NCI-H1694 treated with DMSO at 0.1 percent for 48 hours (cell line): ENCODE measurements around the gene MRPS5.
"Not testable (repeated sequence)": the region's sequence is repeated elsewhere in the genome, so short reads cannot be mapped to it uniquely, and the experiment has no call there.

Source experiments
- DNase-seq: peaks from one replicate; lab custom pipeline; 2025; lab: John Stamatoyannopoulos, UW

The MRPS5 gene

DNA sequence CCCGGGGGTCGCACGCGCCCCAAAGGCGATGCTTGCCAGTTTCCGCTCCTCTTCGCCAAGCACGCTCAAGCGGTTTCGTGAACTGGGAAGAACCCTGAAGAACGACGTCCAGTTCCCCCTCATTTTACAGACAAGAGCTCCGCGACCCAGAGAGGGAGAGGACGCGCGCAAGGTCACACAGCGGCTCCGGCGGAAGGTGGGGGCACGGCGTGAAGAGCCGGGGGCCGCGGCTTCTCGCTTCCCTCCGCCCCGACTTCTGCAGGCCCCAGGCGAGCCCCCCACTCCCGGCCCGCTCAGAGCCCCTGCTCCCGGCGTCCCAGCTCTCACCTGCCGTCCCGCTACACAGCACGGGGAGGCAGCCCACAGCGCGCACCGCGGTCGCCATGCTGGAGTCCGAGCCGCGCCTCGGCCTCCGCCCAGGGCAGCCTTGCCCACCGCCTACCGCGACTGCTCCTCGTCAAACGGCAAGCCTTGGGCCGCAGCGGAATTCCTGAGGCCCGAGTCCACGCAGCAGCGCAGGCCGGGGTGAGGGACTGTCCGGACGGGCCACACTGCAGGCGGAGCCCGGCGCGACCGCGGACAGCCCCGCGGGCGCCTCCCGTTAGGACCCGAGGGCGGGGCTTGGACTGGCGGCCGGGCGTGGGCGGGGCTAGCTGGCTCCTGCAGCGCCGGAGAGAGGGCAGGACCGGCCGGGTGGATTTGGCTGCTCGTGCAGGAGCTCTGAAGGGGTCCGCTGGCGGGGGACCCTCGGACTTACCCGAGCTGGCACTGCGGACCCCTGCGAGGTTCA, at the start of gene MRPS5:
TSS of gene MRPS5 (minus strand) at position 402 of the 790 bp plus-strand sequence. CDS start at position 385, 17 bp downstream.
- peak; percentile 55 for DNase-seq

DNA sequence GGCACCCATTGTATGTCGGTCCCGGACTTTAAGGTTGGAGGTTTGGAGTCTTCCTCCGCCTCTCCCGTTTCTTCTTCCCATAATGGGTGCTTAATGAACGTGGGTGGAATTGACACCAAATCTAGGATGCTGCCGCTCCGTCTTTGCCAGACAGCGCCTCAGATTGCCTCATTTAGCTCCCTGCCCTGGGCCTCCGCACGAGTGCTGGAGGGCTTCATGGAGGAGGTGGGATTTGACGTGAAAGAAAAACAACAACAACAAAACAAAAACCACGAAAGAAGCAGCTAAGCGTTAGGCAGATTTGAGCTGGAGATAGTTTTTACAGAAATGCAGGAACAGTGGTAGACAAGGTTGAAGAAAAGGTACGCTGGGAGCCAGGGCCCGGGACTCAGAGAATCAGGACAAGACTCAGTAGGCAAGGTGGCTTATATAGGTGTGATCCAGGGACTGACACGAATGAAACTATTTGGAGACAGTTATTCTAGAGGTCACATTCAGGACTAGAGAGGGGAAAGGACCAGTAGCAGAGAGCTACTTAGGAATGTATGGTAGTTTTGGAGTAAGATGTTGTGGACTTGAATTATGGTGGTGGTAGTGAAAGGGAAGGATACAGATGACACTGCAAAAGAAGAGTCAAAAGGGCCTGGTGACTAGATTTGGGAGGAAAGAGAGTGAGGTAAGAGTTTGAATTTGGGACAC, 44.6 kb upstream of the MRPS5 start:
- DNase-seq: no peak

DNA sequence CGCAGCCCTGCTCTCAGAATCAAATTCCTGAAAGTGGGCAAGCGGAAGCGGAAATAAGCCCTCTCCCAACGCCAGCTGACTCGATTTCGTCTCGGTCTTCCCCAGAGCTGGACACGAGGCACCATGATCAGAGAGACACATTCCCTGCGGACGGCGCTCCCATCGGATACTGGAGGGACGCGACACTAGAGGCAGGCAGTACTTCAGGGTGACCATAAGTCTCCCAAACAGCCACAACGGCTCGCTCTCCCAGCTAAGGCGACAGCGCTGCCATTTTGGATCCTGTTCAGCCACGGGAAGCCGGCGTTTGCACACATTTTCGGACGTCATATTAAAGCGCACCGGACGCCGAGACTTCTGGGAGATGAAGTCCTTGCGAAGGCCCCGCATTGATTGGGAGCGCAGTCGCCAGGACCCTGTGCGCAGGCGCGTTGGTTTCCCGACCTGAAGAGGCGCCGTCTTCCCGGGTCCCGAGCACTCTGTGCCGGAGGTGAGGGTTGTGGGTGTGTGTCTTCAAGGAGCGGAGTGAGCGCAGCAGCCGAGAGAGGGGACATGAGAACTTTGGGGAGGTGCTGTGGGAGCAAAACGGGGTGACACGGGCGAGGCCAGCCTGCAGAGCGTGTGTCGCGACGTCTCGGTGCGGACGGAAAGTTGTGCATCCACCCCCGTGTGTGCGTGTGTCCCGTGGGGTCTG, 43.9 kb upstream of the MRPS5 start, which contains the start of gene ZNF2:
TSS of gene ZNF2 (plus strand) at position 439 of the 694 bp plus-strand sequence. CDS start 10,418 bp downstream, outside the sequence.
- DNase-seq: peak; percentile 97

DNA sequence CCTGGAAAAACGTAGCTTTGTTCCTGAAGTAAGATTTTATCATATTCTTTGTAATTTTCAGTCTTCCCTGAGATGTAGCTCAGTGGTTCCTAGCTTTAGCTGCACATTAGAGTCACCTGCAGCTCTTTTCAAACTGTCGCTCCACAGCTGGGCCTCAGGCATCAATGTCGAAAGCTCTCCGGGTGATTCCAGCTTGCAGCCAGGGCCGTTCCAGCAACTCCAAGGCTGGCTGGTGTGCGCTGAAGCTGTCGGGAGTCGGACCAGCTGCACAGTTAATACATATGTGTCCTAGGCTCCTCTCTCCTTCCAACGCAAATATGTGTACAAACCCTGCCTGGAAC, 43.4 kb upstream of the MRPS5 start:
- no peak for DNase-seq

DNA sequence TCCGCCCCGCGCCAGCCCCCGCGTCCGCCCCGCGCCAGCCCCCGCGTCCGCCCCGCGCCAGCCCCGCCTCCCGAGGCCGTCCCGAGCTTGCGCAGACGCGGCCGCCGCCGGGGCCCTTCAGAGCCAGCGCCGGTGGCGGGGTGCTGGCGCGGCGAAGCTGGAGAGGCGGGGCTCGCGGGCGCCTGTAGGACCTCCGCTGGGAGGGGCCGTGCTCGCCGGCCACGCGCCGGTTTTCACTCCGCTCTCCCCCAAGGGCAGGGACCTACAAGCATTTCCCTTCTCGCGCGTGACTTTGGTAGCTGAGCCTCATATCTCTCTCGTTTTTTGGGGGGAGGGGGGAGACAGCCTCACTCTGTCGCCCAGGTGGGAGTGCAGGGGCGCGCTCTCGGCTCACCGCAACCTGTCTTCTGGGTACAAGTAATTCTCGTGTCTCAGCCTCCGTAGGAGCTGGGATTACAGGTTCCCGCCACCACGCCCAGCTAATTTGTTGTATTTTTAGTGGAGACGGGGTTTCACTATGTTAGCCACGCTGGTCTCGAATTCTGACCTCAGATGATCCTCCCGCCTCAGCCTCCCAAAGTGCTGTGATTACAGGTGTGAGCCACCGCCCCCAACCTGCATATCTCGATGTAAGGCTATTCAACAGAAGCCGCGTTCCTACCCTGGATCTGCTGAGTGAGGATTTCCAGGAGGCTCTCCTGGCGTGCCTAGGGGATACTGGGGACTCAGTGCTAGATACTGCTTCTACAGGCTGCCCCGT, 38.3 kb upstream of the MRPS5 start, which contains the start of gene ZNF514:
TSS of gene ZNF514 (minus strand) at position 159 of the 760 bp plus-strand sequence. CDS start 6,595 bp downstream, outside the sequence.
- peak; percentile 18 for DNase-seq

DNA sequence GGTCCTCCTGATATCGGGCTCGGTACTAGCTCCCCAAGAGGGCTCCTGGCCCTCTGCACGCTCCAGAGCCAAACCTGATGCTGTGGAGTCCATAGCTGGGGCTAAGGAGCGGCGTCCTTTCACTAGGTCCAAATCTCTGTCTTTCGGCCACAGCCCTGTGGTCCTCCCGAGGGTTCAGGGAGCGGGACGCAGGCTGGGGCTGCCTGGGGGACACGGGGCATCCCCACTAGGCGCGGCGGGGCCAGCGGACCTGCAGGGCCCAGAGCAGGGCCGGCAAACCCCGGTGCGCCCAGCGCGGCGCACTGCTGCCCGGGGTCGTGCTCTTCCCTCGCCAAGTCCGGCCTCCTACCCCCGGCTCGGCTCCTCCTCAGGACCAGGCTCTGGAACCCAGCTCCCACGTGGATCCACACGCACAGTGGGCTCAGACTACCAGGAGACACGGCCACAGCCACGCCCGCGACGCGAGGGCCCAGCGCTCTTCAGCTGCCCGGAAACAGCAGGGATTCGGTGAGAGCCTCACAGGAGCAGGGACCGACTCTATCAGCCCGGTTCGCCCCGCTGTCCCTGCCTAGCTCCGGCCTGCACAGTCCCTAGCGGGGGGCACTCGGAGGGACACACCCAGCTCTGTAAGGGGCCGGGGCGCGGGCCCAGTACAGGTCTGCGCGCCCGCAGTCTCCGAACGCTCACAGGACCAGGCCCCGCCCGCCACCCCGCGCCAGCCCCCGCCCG, 37.4 kb upstream of the MRPS5 start:
- no peak for DNase-seq

DNA sequence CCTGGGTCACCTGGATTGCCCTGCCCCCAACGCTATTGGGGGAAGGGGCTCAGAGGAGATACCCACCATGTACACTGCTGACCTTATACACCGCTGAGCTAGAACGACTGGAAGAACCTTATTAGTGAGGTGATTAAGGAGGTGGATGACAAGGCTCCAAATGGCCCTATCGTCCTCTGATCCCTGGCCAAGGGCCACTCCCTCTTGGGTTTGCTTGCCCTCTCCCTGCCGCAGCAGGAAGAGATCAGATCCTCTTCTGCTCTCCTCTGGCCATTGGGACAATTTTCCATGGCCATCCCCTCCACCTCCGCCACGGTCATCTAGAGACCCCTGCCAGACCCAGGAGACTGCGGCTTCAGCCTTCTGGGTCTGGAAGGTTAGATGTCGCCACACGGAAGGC, 36.8 kb upstream of the MRPS5 start:
- DNase-seq: no peak

DNA sequence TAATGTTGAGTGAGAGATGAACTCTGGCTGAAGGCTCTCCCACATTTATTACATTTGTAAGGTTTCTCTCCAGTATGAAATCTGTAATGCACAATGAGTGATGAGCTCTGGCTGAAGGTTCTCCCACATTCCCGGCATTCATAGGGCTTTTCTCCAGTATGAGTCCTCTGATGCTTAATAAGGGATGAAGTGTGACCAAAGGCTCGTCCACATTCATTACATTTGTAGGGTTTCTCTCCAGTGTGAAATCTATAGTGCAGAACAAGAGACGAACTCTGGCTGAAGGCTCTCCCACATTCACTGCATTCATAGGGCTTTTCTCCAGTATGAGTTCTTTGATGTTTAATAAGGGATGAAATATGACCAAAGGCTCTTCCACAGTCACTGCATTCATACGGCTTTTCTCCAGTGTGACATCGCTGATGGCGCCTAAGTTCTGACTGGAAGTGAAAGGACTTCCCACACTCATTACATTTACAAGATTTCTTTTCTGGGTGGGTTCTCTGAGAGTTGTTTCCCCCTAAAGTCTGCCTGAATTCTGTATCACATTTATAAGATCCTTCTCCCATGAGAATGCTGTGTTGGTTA, 27.9 kb upstream of the MRPS5 start:
- DNase-seq: no peak

DNA sequence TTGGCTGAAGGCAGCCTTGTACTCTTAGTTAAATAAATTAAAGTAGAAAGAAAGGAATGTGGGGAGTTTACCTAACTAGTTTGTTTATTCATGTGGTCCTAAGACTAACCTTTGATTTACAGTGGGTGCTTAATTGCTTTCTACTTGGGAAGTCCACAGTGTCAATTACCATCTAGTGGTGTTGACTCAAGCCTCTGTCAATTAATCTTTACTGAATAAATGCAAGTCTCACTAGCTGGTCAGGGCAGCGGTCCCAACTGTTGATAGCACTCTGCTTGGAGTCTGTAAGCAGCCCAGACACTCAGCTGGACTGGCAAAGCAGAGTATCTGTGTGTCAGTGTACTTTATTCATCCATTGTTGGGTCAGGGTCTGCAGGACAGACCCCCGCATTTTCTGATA, 22.2 kb upstream of the MRPS5 start:
- DNase-seq: no peak

DNA sequence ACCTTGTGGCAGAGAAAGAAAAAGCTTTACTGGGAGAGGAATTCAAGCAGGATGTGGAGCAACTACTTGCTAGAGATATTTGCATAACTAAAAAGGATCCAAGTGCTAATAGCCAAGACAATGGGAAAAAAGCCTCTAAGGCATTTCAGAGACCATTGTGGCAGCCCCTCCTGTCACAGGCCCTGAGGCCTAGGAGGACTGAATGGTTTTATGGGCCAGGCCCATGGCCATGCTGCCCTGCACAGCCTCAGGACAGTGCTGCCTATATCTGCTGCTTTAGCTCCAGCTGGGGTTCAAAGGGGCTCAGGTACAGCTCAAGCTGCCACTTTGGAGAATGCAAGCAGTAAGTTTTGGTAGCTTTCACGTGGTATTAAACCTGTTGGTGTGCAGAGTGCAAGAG, 17.1 kb upstream of the MRPS5 start:
- no peak for DNase-seq

DNA sequence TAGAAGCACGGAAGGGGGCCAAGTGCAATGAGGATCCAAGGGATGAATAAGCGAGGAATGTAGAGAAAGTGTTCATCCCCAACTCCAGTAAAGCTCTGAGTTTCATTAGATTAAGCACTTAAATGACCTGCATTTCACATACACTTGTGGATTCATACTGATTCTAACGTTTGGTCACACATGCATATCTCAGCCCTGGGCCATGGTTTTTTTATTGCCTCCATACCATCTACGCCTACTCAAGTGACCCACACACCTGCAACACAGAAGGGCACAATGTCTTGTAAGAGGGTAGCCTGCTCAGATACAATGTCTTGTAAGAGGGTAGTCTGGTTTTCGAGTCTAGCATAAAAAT, 566 bp upstream of the MRPS5 start:
- peak; percentile 42 for DNase-seq

DNA sequence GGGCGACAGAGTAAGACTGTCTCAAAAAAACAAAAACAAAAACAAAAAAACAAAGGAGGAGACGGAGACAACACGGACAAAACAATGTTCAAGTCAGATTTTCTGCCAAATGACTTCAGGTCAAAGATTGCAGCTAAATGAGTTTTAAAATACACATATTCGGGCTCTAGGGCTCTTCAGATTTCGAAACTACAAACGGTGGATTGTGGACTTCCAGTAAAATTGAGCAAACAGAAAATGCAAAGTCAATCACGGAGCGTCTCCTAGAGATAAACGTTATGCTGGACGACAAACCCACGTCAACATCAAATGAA, 558 bp downstream of the MRPS5 start:
- no peak for DNase-seq

DNA sequence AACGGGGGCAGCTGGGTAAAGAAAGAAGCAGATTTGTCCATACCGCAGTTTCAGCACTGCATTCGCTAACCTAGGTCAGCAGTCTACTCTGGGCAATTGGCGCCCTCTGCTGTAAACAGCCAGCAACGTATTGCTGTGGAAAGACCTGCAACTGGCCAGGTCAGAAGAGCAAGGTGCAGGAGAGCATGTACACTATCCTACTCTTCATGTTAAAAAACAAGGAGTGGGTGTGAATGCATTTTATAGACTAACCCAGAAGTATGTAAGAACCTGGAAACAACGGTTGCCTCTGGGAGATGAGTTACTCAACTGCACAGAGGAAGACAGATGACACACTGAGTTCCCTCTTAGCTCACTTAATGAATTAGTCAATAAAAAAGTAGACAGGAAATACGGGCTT, 6.2 kb downstream of the MRPS5 start:
- DNase-seq: peak; percentile 49

DNA sequence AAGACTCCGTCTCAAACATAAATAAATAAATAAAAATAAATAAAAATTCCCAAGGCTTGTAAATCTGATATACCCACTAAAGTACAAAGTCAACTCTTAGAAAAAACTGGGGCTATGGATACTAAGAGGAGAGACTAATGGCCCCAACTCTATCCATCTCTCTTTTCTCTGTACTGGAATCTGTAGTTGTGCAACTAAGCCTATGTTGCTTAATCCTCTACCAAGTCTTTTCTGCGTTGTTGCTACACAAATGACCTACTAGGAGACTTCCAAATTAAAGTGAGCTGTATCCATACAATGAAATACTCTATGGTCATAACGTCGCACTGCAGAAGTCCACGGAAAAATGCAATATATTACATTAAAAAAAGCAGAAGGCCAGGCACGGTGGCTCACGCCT, 8.1 kb downstream of the MRPS5 start:
- no peak for DNase-seq

DNA sequence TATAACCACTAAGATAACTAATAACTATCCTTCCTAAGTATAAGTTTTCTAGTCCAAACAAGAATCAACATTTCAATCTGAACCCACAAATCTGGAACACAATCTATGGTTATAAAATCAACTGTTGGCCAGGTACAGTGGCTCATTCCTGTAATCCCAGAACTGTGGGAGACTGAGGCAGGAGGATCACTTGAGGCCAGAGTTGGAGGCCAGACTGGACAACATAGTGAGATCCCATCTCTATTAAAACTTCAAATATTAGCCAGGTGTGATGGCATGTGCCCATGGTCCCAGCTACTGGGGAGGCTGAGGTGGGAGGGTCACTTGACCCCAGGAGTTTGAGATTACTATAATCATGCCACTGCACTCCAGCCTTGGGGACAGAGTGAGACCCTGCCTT, 11.2 kb downstream of the MRPS5 start:
- DNase-seq: no peak

DNA sequence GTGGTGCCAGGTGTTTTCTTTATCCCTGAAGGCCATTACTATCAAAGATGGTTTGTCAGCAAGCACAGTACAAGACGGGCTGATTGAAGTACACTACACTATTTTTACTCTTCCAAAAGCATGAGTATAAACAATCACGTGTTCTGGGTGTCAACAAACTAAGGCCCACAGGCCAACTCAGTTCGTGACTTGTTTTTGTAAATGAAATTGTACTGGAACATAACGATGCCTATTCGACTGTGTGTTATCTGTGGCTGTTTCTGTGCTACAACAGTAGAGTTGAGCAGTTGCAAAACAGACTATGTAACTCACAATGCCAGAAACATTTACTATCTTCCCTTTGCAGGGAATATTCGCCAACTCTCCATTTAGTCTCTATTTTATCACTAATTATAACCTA, 12.3 kb downstream of the MRPS5 start:
- no peak for DNase-seq

DNA sequence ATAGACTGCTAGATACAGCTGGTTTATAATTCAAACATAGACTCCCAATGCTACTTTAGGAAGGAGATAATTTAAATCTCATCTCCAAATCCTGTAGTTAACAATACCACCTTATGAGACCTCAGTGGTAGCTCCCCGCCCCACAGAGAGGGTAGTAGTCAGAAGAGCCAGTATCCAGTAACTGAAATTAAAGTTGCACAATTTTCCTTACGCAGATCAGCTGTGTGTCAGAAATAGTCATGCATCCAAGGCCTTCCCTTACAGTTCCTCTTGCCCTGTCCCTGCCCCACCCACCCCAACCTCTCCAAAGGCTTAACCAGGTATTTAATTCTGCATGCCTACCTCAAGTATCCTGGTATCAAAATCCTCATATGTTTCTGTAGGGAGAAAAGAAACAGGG, 15.5 kb downstream of the MRPS5 start:
- DNase-seq: no peak

DNA sequence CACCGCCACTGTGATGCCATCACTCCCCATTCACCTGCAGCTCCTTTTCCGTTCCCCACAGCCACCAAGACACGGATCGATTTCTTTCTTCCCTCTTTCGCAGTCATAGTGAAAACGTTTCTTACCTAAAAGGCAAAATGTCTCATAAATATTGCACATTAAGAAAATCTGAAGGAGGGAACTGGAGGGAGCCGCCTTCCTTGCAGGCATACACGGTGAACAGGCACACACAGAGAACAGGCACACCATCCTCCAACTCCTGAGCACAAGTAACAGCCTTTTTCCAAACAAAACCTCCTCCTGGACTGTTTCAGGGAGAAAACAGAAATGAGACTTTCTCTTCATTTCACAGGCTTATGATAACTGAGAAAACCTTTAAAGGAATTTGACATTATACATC, 17.0 kb downstream of the MRPS5 start:
- DNase-seq: no peak

DNA sequence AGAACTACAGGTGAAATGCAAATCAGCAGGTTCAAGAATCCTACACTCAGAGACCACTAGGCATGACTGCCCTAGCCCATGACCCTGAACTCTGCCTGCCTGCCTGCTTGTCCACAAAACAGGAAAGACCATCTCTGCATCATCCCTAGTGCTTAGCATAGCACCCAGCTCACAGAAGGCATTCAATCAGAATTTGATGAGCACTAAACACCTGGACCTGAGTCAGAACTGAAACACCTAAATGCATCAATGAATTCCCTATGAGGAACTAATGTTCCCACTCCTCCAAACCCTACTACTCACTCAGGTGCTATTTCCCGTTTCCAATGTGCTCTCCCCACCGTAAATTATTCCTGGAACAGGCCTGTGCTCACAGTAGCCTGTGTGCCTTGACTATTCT, 21.7 kb downstream of the MRPS5 start:
- DNase-seq: no peak

DNA sequence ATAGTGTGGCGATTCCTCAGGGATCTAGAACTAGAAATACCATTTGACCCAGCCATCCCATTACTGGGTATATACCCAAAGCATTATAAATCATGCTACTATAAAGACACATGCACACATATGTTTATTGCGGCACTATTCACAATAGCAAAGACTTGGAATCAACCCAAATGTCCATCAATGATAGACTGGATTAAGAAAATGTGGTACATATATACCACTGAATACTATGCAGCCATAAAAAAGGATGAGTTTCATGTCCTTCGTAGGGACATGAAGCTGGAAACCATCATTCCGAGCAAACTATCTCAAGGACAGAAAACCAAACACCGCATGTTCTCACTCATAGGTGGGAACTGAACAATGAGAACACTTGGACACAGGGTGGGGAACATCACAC, 23.3 kb downstream of the MRPS5 start:
- DNase-seq: not testable (repeated sequence)

DNA sequence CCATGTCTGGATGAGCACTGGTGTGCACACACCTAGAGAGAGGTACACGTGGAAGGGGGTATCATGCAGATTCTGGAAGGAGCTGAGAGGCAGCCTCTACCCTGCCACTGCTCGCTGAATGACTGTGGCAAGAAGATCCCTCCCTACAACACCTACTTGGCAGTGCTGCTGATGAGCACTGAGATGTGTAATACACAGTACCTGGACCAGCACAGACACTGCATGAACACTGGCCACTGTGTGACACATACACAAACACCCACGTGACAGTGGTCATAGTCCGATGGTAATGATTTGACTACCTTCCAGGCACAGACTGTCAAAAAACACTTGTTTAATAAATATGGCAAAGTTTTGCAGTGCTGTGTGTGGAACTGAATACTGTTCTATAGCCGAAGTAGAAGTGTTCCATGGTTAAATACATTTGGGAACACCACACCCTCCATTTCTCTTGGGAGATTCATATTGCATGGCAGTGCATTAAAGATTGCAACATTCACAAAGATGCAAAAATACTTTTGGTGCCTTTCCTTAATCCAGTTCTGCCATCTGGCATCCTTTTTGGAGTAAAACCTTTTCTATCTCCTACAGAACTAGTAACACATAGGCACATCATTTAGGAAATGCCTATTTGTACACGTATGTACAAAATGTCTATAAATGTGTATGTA, 29.6 kb downstream of the MRPS5 start:
- DNase-seq: no peak
